Superior temporal gyrus (tissue), 1 donor: ENCODE results near the gene JKAMP.

Source experiments
- DNase-seq: peaks from one replicate; pipeline ENCODE4 v3.0.0-alpha.2; 2016; ENCODE audit errors: extremely low spot score

The JKAMP gene

GRCh38 chr14:59540852-59541251 lies 56.5 kb downstream of the JKAMP start:
- no peak for DNase-seq

DNA sequence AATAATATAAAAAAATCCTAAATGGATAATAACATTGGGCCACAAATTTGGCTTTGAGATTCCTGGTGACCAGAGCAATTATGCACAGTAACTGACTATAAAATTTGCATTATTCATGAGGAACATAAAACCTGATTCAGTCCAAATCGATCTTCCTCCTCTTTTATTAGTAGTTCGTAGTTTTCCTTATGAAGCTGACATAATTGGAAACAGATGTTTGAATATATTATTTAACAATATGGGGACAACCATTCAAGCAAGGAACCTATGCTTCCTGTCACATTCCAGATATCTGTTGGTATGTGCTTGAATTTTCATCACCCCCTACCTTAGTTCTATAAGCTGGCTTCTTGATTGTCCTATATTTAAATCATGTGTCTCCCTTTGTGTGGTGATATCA lies 57.4 kb downstream of the JKAMP start:
- no peak for DNase-seq

DNA sequence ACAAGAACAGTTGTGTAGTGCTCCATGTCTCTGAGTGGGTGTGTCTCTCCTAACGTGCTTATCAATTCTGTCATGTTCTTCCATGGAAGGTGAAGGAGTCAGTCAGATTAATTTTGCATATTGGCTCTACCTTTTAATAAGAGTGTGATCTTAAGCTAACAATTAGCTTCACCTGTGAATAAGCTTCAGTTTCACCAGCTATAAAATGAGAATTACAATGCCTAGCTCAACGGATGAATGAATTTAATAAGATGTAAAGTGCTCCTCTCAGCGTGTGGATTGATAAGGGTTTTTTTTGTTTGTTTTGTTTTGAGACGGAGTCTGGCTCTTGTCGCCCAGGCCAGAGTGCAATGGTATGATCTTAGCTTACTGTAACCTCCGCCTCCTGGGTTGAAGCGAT lies 59.6 kb downstream of the JKAMP start:
- DNase-seq, result no peak

DNA sequence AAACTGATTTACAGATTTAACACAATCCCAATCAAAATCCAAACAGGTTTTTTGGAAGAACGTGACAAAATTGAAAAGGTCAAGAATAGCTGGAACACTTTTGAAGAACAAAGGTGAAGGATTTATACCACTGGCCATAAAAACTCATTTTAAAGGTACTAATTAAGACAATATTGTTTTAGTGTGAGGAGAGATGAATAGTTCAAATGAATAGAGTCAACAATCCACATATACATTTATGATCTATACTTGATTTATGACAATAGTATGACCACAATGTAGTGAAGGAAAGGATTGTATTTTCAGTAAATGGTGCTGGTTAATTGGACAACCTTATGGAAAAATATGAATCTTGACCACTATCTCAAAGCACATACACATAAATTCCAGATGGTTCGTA lies 63.0 kb downstream of the JKAMP start:
- DNase-seq, result no peak
